ENCODE data around the gene P2RX4. TPM values are rescaled to one million over a fixed set of nuclear protein-coding genes. Genes with fewer than 3 reads are reported as not detected.
"Not testable (repeated sequence)": the region's sequence is repeated elsewhere in the genome, so short reads cannot be mapped to it uniquely, and the experiment has no call there.

P2RX4 gene
- total RNA-seq, 6 donors from 2014 or later, result 62.7 to 98.5 (median 79.5) TPM

GRCh38 chr12:121203482-121203881, 6.4 kb upstream of the P2RX4 start:
- Histone ChIP-seq H3K4me1 (peaks cover 0 to 6% (median 0%) of the 10 kb centered on the region in 4 donors), H3K4me3 (no peak overlapping the region), H3K36me3 (no peaks in the 10 kb centered on the region), H3K9me3 (no peaks in the 10 kb centered on the region), H3K27me3 (no peaks in the 10 kb centered on the region), H3K27ac (no peak overlapping the region)
- DNase-seq (no peak), ATAC-seq (ENCODE audit: low FRiP score in 2 of 2) (no peak)
- TF ChIP-seq POLR2AphosphoS5 (IDR thresholded peaks at IDR 0.05) (no peak), EP300 (IDR thresholded peaks at IDR 0.05) (no peak), POLR2A (IDR thresholded peaks at IDR 0.05) (no peak), CTCF (IDR thresholded peaks at IDR 0.05) (no peak)
- WGBS, 2 donors, result 85 to 92% methylated on average over 11 of the region's 11 CpGs

GRCh38 chr12:121205491-121205890, 4.4 kb upstream of the P2RX4 start:
- TF ChIP-seq CTCF (IDR thresholded peaks at IDR 0.05) (no peak), POLR2A (IDR thresholded peaks at IDR 0.05) (no peak), POLR2AphosphoS5 (IDR thresholded peaks at IDR 0.05) (no peak), EP300 (IDR thresholded peaks at IDR 0.05) (no peak)
- 70 to 83% methylated on average over 7 of the region's 7 CpGs for WGBS, 2 donors
- no peaks in the 10 kb centered on the region for H3K27me3 ChIP-seq
- no peak overlapping the region for H3K4me3 ChIP-seq
- DNase-seq, result no peak
- peaks cover 0 to 8% (median 3%) of the 10 kb centered on the region in 4 donors for H3K4me1 ChIP-seq
- no peaks in the 10 kb centered on the region for H3K9me3 ChIP-seq
- H3K36me3 ChIP-seq, result no peaks in the 10 kb centered on the region
- no peak overlapping the region for H3K27ac ChIP-seq
- no peak for ATAC-seq (ENCODE audit: low FRiP score in 2 of 2)

- peaks cover 0 to 22% (median 15%) of the 10 kb centered on the region in 4 donors for H3K4me1 ChIP-seq
- H3K27me3 ChIP-seq; H3K9me3 ChIP-seq; H3K4me3 ChIP-seq; H3K36me3 ChIP-seq; ATAC-seq (ENCODE audit: low FRiP score in 2 of 2); H3K27ac ChIP-seq; DNase-seq: not testable (repeated sequence)
- WGBS, 2 donors, result 93% methylated on average over 10 of the region's 10 CpGs
Observed at GRCh38 chr12:121208571-121208970, 1.4 kb upstream of the P2RX4 start.

GRCh38 chr12:121209221-121209620, 708 bp upstream of the P2RX4 start:
- Histone ChIP-seq H3K36me3 (no peaks in the 10 kb centered on the region), H3K27me3 (no peaks in the 10 kb centered on the region), H3K27ac (peak overlapping the region in 2 of 4 donors; percentile 86 to 95), H3K9me3 (no peaks in the 10 kb centered on the region), H3K4me3 (peak overlapping the region in 3 of 4 donors; percentile 73 to 82 (median 77)), H3K4me1 (peaks cover 0 to 26% (median 17%) of the 10 kb centered on the region in 4 donors)
- ATAC-seq (ENCODE audit: low FRiP score in 2 of 2) (no peak), DNase-seq (no peak)
- TF ChIP-seq POLR2A (IDR thresholded peaks at IDR 0.05) (no peak), EP300 (IDR thresholded peaks at IDR 0.05) (no peak), POLR2AphosphoS5 (IDR thresholded peaks at IDR 0.05) (no peak), CTCF (IDR thresholded peaks at IDR 0.05) (no peak)
- WGBS, 2 donors, result 87 to 94% methylated on average over 15 of the region's 15 CpGs

- Histone ChIP-seq H3K9me3 (no peaks in the 10 kb centered on the region), H3K4me1 (peaks cover 15 to 34% (median 29%) of the 10 kb centered on the region in 4 donors), H3K27me3 (no peaks in the 10 kb centered on the region), H3K36me3 (peaks cover 0 to 13% (median 5%) of the 10 kb centered on the region in 4 donors), H3K27ac (no peak overlapping the region), H3K4me3 (no peak overlapping the region)
- no peak for DNase-seq
- no peak for ATAC-seq (ENCODE audit: low FRiP score in 2 of 2)
- WGBS, 2 donors, result 97% methylated on average over 5 of the region's 5 CpGs
- TF ChIP-seq POLR2A (IDR thresholded peaks at IDR 0.05), result no peak
- no peak for TF ChIP-seq CTCF (IDR thresholded peaks at IDR 0.05)
- no peak for TF ChIP-seq POLR2AphosphoS5 (IDR thresholded peaks at IDR 0.05)
- no peak for TF ChIP-seq EP300 (IDR thresholded peaks at IDR 0.05)
Observed at GRCh38 chr12:121212875-121213274, 2.9 kb downstream of the P2RX4 start.

Data from upper lobe of left lung (tissue), 6 donors.